HEK293T (cell line): ENCODE measurements around the gene SLC7A10.

Experiments
- CTBP1 ChIP-seq: fragments of 450-650 bp; IDR thresholded peaks from 2 replicates; pipeline ENCODE4 v1.6.1; 2016; ENCODE audit warnings: borderline replicate concordance
- ELF4 ChIP-seq: fragments of 450-650 bp; IDR thresholded peaks from 2 replicates; pipeline ENCODE4 v1.6.1; 2017; ENCODE audit warnings: antibody characterized with exemption
- FOXA1 ChIP-seq: fragments of 450-650 bp; IDR thresholded peaks from 2 replicates; pipeline ENCODE4 v1.6.1; 2016; ENCODE audit warnings: mild to moderate bottlenecking
- FOXK2 ChIP-seq: fragments of 450-650 bp; IDR thresholded peaks from 2 replicates; pipeline ENCODE4 v1.6.1; 2016; ENCODE audit warnings: mild to moderate bottlenecking
- HDGF ChIP-seq: fragments of 450-650 bp; IDR thresholded peaks from 2 replicates; pipeline ENCODE4 v1.6.1; 2017; ENCODE audit warnings: antibody characterized with exemption, borderline replicate concordance
- NFRKB ChIP-seq: fragments of 450-650 bp; IDR thresholded peaks from 2 replicates; pipeline ENCODE4 v1.6.1; 2016; ENCODE audit warnings: mild to moderate bottlenecking, moderate library complexity
- SP1 ChIP-seq: fragments of 450-650 bp; IDR thresholded peaks from 2 replicates; pipeline ENCODE4 v1.6.1; 2017
- SUZ12 ChIP-seq: fragments of 450-650 bp; IDR thresholded peaks from 2 replicates; pipeline ENCODE4 v1.6.1; 2016; ENCODE audit warnings: mild to moderate bottlenecking
- TARDBP ChIP-seq: fragments of 450-650 bp; IDR thresholded peaks from 2 replicates; pipeline ENCODE4 v1.6.1; 2016
- ZNF384 ChIP-seq: fragments of 450-650 bp; IDR thresholded peaks from 2 replicates; pipeline ENCODE4 v1.6.1; 2016

DNA sequence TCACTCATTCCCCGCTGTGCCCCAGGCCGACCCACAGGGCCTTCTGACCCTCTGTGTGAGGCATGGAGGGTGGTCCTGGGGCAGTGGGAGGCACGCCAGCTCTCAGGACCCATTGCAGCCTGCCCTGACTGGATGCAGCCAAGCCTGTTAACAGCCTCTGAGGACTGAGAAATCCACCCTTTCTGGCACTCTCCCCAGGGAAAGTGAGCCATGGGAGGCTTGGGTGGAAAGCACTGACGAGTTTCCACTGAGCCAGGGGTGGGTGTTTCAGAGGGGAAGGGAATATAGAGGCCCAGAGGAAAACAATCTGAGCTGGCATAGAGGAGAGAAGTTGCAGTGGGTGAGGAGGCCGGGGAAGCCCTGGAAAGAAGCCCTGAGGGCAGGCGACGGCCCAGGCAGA is 30.6 kb upstream of the SLC7A10 start:
- TF ChIP-seq CTBP1, result no peak
- TF ChIP-seq SP1, result no peak
- TF ChIP-seq TARDBP, result no peak
- TF ChIP-seq NFRKB, result no peak
- no peak for TF ChIP-seq FOXA1
- no peak for TF ChIP-seq ELF4
- TF ChIP-seq SUZ12, result no peak
- no peak for TF ChIP-seq HDGF
- TF ChIP-seq ZNF384, result no peak
- no peak for TF ChIP-seq FOXK2
